BLaER1 (cell line): ENCODE measurements around the gene MPC1.
A peak's percentile ranks its signal among the peaks of the same experiment; 100 is the strongest.

Experiments used
- H3K27ac ChIP-seq: shearing (Covaris generic); formaldehyde crosslinking; 2 replicates; pipeline ENCODE4 v1.8.1; 2022
- H3K27me3 ChIP-seq: shearing (Covaris generic); formaldehyde crosslinking; 2 replicates; pipeline ENCODE4 v1.8.1; 2022
- H3K36me3 ChIP-seq: shearing (Covaris generic); formaldehyde crosslinking; 2 replicates; pipeline ENCODE4 v1.8.1; 2022
- H3K4me1 ChIP-seq: shearing (Covaris generic); formaldehyde crosslinking; 2 replicates; pipeline ENCODE4 v1.8.1; 2022
- H3K4me2 ChIP-seq: shearing (Covaris generic); formaldehyde crosslinking; 2 replicates; pipeline ENCODE4 v1.8.1; 2022
- H3K4me3 ChIP-seq: shearing (Covaris generic); formaldehyde crosslinking; 2 replicates; pipeline ENCODE4 v1.8.1; 2022
- H3K9ac ChIP-seq: shearing (Covaris generic); formaldehyde crosslinking; 2 replicates; pipeline ENCODE4 v1.8.1; 2022
- H3K9me3 ChIP-seq: shearing (Covaris generic); formaldehyde crosslinking; 2 replicates; pipeline ENCODE4 v1.8.1; 2022
- H4K20me1 ChIP-seq: shearing (Covaris generic); formaldehyde crosslinking; 2 replicates; pipeline ENCODE4 v1.8.1; 2022
- Cebpa-rat ChIP-seq: shearing (Covaris generic); IDR thresholded peaks from 2 replicates; pipeline ENCODE4 v1.8.1; 2022

The MPC1 gene

DNA sequence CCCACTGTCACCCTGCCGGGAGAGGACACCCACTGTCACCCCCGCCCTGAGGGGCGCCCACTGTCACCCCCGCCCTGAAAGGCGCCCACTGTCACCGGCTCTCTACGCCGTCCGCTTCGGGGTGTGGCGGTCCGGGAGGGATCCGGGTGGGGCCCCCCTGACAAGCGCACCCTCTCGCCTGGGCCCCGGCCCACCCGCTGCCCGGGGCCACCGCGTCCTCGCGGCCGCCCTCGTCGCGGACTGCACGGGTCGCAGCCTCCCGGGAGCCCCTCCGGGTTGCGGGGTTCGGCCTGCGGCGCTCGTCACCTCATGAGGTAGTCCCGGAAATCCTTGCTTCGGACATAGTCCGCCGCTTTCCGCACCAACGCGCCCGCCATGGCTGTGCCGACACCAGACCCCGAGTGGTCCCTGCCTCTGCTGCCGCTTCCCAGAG is 224 bp downstream of the MPC1 start:
- peak overlapping the region; percentile 62 for H3K27ac ChIP-seq
- H3K4me2 ChIP-seq, result peak overlapping the region; percentile 98
- no peaks in the 10 kb centered on the region for H3K36me3 ChIP-seq
- peaks cover 28% of the 10 kb centered on the region for H3K4me1 ChIP-seq
- peak overlapping the region; percentile 96 for H3K4me3 ChIP-seq
- no peak for TF ChIP-seq Cebpa-rat
- H3K9me3 ChIP-seq, result no peaks in the 10 kb centered on the region
- H3K9ac ChIP-seq, result peak overlapping the region; percentile 81
- peaks cover 6% of the 10 kb centered on the region; the same call in 1 of the 2 replicates for H4K20me1 ChIP-seq
- peaks cover 5% of the 10 kb centered on the region; the same call in 1 of the 2 replicates for H3K27me3 ChIP-seq

DNA sequence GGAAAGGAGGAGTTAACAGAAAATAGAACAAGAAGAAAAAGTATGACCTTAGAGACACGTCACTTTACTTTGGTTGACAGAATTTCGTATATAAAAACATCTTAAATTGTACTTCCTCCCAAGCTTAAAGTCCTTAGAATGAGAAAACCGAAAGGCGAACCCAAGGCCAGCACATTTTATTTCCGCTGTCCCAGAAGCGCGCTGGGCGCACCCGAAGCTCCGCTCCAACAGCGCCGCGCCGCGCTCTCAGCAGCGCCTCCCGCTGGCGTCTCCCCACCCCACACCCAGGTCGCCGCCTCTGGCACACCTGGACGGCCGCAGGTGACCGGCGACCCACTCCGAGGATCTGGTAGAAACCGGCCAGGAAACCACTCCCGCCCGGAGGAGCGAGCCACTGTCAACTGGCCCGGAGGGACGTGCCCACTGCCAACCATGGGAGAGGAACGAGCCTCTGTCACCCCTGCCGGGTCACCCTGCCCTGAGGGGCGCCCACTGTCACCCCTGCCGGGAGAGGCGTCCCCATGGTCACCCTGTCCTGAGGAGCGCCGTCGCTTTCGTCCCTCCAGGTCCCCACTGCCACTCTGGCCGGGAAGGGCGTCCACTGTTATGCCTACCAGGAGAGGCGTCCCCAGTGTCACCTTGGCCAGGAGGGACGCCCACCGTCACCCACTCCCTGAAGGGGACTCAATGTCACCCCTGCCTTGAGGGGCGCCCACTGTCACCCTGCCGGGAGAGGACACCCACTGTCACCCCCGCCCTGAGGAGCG is 824 bp downstream of the MPC1 start:
- peaks cover 5% of the 10 kb centered on the region; the same call in 1 of the 2 replicates for H3K27me3 ChIP-seq
- H3K9me3 ChIP-seq, result no peaks in the 10 kb centered on the region
- no peak for TF ChIP-seq Cebpa-rat

DNA sequence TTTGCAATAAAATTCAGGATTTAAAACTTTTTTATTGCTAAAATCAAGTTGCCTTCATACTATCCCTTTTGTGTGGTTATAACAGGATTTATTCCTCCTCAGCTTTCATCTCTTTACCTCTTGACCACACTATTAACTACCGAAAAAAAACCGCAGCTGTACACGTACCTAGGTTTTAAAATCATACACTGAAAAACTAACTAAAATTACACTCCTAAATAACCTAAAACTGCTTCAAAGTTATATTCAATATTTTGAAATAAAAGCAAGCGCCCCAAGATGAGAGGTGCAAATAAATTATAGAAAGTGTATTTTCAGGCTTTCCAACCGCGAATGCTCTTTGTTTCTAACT is 1.4 kb downstream of the MPC1 start:
- no peaks in the 10 kb centered on the region for H3K9me3 ChIP-seq

More for the DNA sequence above, 824 bp downstream of the MPC1 start:
- peak overlapping the region; percentile 96 for H3K4me3 ChIP-seq
- H3K9ac ChIP-seq, result peak overlapping the region; percentile 81
- no peaks in the 10 kb centered on the region for H3K36me3 ChIP-seq
- peak overlapping the region; percentile 98 for H3K4me2 ChIP-seq
- H4K20me1 ChIP-seq, result peaks cover 6% of the 10 kb centered on the region; the same call in 1 of the 2 replicates
- peaks cover 28% of the 10 kb centered on the region for H3K4me1 ChIP-seq
- no peak overlapping the region; the same call in 1 of the 2 replicates for H3K27ac ChIP-seq

GRCh38 chr6:166379800-166380199 is 2.9 kb downstream of the MPC1 start:
- Histone ChIP-seq H3K27ac (no peak overlapping the region), H4K20me1 (peaks cover 6% of the 10 kb centered on the region; the same call in 1 of the 2 replicates), H3K4me1 (peaks cover 28% of the 10 kb centered on the region), H3K9me3 (no peaks in the 10 kb centered on the region), H3K4me3 (no peak overlapping the region), H3K27me3 (peaks cover 5% of the 10 kb centered on the region; the same call in 1 of the 2 replicates), H3K36me3 (no peaks in the 10 kb centered on the region), H3K9ac (no peak overlapping the region), H3K4me2 (peak overlapping the region; percentile 23; the same call in 1 of the 2 replicates)
- TF ChIP-seq Cebpa-rat, result no peak

More for the DNA sequence above, 1.4 kb downstream of the MPC1 start:
- Histone ChIP-seq H3K36me3 (no peaks in the 10 kb centered on the region), H3K4me3 (peak overlapping the region; percentile 96), H3K27me3 (peaks cover 5% of the 10 kb centered on the region; the same call in 1 of the 2 replicates), H3K27ac (no peak overlapping the region), H4K20me1 (peaks cover 6% of the 10 kb centered on the region; the same call in 1 of the 2 replicates), H3K4me2 (peak overlapping the region; percentile 98), H3K4me1 (peaks cover 28% of the 10 kb centered on the region), H3K9ac (peak overlapping the region; percentile 81)
- no peak for TF ChIP-seq Cebpa-rat

- Histone ChIP-seq H3K4me2 (no peak overlapping the region), H3K27ac (no peak overlapping the region), H3K4me1 (peaks cover 25% of the 10 kb centered on the region), H4K20me1 (peaks cover 6% of the 10 kb centered on the region; the same call in 1 of the 2 replicates), H3K36me3 (no peaks in the 10 kb centered on the region), H3K4me3 (no peak overlapping the region), H3K9me3 (no peaks in the 10 kb centered on the region), H3K27me3 (peaks cover 5% of the 10 kb centered on the region; the same call in 1 of the 2 replicates), H3K9ac (no peak overlapping the region)
- no peak for TF ChIP-seq Cebpa-rat
Observed at GRCh38 chr6:166379103-166379586, 3.6 kb downstream of the MPC1 start.

DNA sequence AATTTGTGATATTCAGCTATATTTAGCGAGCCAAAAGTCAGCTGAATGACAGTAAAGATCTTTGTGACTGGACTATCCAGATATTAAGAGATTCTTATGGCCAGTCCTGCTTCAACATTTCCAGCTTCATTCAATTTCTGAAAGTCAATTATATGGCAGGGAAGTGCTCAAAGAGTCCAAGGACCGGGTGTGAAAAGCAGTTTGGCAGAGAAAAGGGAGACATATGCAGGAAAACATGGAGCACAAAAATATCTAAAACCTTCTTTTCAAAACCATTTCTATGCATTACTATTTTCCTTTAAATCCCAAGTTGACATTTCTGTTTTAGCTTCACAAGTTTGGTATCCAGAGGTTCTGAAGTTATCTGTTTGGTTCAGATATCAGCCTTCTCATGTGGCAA is 5.0 kb downstream of the MPC1 start:
- no peak overlapping the region for H3K4me3 ChIP-seq
- H4K20me1 ChIP-seq, result peaks cover 6% of the 10 kb centered on the region; the same call in 1 of the 2 replicates
- H3K27me3 ChIP-seq, result peaks cover 5% of the 10 kb centered on the region; the same call in 1 of the 2 replicates
- H3K9me3 ChIP-seq, result no peaks in the 10 kb centered on the region
- TF ChIP-seq Cebpa-rat, result no peak
- peaks cover 21% of the 10 kb centered on the region for H3K4me1 ChIP-seq
- no peak overlapping the region for H3K27ac ChIP-seq
- H3K4me2 ChIP-seq, result no peak overlapping the region
- H3K9ac ChIP-seq, result no peak overlapping the region
- H3K36me3 ChIP-seq, result no peaks in the 10 kb centered on the region

DNA sequence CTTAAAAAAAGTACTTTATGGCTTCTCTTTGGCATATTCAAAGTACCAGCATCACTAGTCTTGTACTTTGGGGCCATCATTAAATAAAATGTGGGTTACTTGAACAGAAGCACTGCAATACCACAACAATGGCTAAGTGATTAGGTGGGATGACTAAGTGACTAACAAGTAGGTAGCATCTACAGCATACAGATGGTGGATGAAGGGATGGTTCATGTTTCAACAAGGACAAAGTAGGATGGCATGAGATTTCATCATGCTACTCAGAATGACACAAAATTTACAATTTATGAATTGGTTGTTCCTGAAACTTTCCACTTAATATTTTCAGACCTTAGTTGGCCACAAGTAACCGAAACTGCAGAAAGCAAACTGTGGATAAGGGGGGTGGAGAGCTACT is 7.7 kb downstream of the MPC1 start:
- Histone ChIP-seq H4K20me1 (no peaks in the 10 kb centered on the region), H3K36me3 (no peaks in the 10 kb centered on the region), H3K9ac (no peak overlapping the region), H3K27me3 (no peaks in the 10 kb centered on the region), H3K4me1 (peaks cover 6% of the 10 kb centered on the region), H3K4me2 (no peak overlapping the region), H3K9me3 (no peaks in the 10 kb centered on the region), H3K27ac (no peak overlapping the region), H3K4me3 (no peak overlapping the region)
- TF ChIP-seq Cebpa-rat, result no peak

DNA sequence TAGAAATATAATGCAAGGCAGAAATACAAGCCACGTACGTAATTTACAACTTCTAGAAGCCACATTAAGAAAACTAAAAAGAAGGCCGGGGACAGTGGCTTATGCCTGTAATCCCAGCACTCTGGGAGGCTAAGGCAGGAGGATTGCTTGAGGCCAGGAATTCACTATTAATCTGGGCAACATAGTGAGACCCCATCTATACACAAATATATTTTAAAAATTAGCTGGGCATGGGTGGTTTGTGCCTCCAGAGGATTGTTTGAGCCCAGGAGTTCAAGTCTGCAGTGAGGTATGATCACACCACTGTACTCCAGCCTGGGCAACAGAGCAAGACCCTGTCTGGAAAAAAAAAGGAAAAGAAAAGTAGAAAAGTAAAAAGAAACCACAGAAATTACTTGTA is 12.3 kb downstream of the MPC1 start:
- no peak overlapping the region for H3K4me2 ChIP-seq
- no peaks in the 10 kb centered on the region for H3K27me3 ChIP-seq
- no peak overlapping the region for H3K4me3 ChIP-seq
- no peaks in the 10 kb centered on the region for H4K20me1 ChIP-seq
- H3K36me3 ChIP-seq, result no peaks in the 10 kb centered on the region
- peaks cover 34% of the 10 kb centered on the region for H3K4me1 ChIP-seq
- TF ChIP-seq Cebpa-rat, result no peak
- H3K27ac ChIP-seq, result no peak overlapping the region
- H3K9me3 ChIP-seq, result no peaks in the 10 kb centered on the region
- H3K9ac ChIP-seq, result no peak overlapping the region

DNA sequence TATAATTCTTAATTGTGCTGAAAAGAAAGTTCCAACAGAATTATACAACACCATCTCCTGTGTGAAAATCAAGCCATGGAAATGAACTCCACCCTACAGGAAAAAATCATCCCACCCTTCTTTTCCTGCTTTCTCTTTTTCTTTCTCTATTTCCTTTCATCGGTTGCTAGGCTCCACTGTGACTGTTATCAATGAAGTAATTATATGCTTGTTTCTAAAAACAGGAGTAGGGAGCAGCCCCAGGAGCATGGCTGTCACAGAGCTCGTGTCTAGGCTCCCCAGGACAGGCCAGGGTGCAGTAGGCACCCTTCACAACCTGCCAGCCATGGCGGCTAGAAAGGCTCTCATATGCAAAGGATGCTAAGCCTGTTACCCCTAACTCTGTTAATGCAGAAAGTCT is 13.0 kb downstream of the MPC1 start:
- TF ChIP-seq Cebpa-rat, result no peak
- H3K4me1 ChIP-seq, result peaks cover 41% of the 10 kb centered on the region
- no peaks in the 10 kb centered on the region for H3K36me3 ChIP-seq
- H3K27me3 ChIP-seq, result no peaks in the 10 kb centered on the region
- no peak overlapping the region for H3K4me3 ChIP-seq
- H3K4me2 ChIP-seq, result peak overlapping the region; percentile 22; the same call in 1 of the 2 replicates
- no peak overlapping the region for H3K9ac ChIP-seq
- H4K20me1 ChIP-seq, result no peaks in the 10 kb centered on the region
- H3K9me3 ChIP-seq, result no peaks in the 10 kb centered on the region
- H3K27ac ChIP-seq, result no peak overlapping the region

DNA sequence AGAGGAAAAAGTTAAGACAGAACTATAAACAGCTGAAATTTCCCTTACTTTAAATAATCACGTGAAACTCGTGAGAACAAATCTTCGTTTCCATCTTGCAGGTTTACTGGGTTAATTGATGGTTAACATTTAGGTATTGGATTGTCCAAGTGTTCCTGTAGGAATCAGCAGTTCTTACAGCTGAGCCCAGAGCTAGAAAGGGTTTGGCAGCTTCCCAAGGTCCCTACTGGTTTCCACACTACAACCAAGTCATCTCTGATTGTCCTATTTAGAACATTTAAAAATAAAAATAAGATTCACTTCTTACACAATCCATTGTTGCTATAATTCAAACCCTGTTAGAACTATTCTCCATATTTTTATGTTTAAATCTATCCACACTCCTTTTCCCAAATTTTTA is 15.8 kb downstream of the MPC1 start:
- Histone ChIP-seq H3K4me2 (no peak overlapping the region), H3K9me3 (no peaks in the 10 kb centered on the region), H3K36me3 (peaks cover 22% of the 10 kb centered on the region), H3K4me3 (no peak overlapping the region), H3K9ac (no peak overlapping the region), H3K4me1 (peaks cover 52% of the 10 kb centered on the region), H3K27me3 (no peaks in the 10 kb centered on the region), H3K27ac (no peak overlapping the region), H4K20me1 (no peaks in the 10 kb centered on the region)
- TF ChIP-seq Cebpa-rat, result no peak
